HUDEP-2 (cell line): ENCODE results near the gene GAK.

Experiments used
- DNase-seq, 76 experiments: peaks; one replicate each; lab custom pipeline; 2025; ENCODE audit not compliant: unreplicated experiment in 76 of 76; lab: John Stamatoyannopoulos, UW

Gene GAK

DNA sequence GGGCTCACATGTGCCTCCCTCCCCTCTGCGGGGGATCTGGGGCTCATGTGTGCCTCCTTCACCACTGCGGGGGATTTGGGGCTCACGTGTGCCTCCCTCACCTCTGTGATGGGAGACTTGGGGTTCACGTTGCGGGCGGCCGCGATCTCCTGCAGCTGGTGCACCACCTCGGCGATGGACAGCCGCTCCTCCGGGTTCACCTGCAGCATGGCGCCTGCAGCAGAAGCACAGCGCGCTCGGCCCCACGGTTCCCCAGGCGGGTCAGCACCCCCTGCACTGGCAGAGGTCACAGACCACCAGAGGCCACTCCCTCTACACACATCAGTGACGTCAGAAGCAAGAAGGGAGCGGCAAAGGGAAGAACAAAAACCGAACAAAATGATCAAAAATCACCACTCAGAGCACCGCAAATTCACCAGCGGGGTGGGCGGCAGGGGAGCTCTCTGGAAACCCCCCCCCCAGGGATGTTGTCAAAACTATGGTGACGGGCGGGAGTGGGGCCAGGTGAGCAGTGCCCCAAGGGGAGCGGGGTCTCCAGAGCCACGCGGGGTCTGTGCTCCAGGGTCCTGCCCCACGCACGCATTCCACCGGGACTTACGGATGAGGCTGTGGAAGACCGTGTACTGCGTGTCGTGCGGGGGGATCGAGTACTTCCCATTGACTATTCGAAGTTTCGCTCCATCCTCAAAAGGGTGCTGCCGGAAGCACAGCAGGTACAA lies 38.7 kb downstream of the GAK start:
- no peak for DNase-seq

DNA sequence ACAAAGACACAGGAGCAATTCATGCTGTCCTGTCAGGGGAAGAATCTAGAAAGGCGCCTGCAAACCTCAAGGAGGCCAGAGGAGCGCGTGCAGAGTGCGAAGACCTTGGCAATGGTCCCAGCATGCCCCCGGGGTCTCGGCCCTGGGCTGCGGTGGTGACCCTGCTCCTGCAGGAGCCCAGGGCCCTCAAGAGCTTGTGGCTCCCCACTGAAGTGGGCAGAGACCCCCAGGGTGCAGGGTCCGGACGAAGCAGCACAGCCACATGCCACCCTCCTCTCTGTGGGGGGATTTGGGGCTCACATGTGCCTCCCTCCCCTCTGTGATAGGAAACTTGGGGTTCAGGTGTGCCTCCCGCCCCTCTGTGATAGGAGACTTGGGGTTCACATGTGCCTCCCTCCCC lies 39.3 kb downstream of the GAK start:
- no peak for DNase-seq

DNA sequence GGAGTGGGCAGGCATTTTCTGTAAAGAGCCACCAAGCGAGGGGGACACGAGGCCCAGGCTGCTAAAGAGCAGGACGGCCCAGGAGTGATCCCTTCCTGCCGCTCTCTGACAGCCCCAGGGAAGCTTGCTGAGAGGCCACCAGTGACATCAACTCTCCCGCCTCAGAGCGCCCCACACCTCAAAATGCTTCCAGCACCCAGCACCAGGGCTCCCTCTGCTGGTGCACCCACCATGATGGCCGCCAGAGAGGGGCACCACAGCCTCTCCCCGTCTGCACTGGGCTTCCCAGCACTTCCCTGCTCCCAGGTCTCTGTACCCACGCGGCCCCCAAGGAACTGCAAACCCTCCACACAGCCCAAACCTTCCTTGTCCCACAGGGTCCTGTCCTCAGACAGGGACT lies 40.4 kb downstream of the GAK start:
- peak in 4 of 76 experiments; percentile 2 to 13 (median 7) for DNase-seq

DNA sequence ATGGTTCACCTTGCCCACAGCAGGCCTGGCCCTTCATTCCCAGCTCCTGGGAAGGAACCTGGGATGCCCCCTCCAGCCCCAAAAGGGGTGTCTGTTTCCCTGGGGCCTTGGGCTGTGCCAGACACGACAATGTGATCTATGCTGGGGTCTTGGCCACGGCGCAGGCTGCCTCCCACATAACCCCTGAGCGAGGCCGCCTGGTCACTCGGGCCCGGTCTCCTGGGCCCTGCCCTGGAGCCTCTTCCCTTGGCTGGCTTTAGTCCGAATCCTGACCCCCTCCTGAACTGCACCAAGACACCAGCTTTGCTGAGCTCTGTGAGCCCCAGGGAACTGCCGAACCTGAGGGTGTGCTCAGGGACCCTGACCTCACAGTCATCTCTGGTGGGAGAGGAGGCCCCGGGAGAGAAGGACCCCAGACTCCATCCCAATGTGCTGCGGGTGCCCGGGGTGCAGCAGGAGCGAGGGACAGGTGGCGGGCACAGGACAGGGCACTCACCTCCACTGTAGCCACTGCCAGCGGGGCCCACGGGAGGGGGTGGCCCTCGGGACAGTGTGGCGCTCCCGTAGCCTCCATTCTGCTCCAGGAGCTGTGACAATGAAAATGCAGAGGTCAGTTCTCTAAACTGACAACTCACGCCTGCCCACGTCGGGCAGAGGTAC lies 42.0 kb downstream of the GAK start:
- no peak for DNase-seq

DNA sequence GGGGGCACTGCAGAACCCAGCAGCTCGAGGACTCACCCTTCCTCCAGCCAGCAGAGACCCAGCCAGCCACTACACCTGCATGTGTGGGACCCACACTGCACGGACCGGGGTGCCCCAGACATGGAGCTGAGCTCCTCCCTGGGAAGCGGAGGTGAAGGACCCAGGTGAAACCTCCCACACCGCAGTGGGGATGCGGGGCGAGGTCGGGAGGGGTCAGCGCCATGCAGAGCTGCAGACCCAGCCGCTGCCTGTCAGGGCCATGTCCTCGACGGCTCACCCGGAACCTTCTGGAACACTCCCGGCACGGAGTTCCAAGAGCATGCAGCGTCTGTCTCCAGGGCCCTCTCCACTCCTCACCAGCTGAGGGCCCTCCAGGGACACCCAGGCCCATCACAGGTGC lies 42.6 kb downstream of the GAK start:
- DNase-seq: no peak

DNA sequence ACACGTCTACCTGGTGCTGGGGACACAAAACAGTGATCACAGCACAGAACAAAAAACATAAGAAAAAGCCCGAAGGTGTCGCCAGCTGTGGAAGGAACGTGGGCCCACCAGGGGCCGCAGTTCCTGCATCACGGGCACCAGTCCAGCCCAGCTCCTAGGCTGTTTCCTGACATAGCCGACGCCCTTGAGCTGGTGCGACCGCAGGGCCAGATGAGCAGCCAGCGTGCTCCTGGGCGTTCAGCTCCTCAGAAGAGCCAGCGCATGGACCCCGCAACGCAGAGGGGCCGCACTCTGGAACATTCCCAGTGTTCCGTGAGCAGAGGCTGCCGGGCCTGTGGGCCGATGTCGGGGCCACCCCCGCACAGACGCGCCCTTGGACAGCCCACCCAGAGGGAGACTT lies 44.1 kb downstream of the GAK start:
- DNase-seq: no peak

DNA sequence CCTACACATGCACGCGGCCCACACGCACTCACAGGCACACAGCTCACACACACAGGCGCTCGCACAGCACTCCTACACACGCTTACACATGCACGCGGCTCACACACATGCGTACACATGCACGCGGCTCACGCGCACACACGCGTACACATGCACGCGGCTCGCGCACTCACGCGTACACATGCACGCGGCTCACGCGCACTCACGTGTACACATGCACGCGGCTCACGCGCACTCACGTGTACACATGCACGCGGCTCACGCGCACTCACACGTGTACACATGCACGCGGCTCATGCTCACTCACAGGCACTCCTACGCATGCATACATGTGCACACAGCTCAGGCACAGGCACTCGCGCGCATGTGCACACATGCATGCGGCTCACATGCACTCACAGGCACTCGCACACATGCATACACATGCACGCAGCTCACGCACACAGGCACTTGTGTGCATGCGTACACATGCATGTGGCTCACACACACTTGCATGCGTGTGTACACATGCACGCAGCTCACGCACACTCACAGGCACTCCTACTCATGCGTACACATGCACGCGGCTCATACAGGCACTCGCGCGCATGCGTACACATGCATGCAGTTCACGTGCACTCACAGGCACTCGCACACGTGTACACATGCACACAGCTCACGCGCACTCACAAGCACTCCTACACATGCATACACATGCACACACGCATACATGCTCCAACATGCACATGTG lies 44.9 kb downstream of the GAK start:
- DNase-seq: no peak

DNA sequence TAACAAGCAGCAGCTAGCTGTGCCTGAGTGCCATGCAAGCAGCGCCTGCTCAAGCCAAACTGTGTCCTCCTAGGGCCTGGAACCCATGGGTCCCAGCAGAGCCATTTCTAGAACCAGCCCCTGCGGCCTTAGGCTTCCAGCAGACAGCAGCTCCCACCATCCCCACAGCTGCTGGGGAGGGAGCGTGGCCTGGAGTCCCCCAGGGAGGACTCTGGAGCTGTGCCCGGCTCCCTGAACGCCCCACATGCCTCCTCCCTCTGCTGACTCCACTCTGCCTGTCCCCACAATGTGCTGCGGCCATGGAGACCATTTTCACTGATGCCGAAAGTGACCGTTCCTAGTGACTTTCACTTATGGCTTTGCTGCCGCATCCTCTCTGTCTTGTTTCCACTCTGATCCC lies 45.9 kb downstream of the GAK start:
- no peak for DNase-seq

DNA sequence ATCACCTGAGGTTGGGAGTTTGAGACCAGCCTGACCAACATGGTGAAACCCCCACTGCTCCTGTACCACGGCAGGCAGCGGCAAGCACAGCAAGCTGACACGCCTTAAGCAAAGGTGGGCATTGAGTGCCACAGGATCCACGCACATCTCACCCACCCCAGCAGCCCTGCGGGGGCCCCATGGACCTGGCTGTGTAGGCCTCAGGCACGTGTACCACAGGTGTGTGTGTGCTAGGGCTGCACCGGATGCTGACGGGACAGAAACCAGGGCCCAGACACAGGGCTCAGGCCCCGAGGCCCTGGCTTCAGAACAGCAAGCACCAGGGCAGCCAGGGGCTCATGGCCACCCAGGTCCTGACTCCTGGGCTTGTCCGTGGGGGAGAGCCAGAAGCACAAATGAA lies 46.8 kb downstream of the GAK start:
- no peak for DNase-seq

DNA sequence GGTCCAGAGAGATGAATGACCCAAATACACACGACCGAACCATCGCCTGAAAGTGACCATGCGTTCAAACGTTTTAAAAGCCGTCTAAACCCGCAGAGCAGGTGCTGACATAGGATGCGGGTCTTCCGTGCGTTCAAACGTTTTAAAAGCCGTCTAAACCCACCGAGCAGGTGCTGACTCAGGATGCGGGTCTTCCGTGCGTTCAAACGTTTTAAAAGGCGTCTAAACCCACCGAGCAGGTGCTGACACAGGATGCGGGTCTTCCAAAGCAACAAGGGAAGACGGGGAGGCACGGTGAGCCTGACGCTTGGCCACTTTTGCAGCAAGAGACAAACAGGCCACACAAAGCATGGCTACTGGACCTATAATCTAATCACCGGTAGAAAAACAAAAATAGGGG lies 47.2 kb downstream of the GAK start:
- DNase-seq: no peak

DNA sequence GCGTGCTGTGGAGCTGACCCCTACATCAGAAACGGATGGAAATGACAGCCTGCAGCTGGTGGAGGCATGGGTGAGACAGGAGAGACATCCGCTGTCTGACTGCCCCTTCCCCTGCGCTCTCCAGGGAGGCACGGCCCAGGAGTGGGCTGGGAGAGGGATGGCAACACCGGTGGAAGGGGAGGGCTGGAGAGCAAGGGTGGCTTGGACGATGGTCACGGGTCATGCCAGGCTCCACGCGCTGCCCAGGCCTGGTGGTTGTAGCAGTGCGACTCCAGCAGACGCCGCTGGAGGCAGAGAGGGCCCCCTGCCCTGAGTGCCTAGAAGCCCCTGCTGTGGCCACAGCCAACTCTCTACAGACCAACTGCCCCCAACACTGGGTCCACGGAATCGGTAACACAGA lies 47.9 kb downstream of the GAK start:
- no peak for DNase-seq

DNA sequence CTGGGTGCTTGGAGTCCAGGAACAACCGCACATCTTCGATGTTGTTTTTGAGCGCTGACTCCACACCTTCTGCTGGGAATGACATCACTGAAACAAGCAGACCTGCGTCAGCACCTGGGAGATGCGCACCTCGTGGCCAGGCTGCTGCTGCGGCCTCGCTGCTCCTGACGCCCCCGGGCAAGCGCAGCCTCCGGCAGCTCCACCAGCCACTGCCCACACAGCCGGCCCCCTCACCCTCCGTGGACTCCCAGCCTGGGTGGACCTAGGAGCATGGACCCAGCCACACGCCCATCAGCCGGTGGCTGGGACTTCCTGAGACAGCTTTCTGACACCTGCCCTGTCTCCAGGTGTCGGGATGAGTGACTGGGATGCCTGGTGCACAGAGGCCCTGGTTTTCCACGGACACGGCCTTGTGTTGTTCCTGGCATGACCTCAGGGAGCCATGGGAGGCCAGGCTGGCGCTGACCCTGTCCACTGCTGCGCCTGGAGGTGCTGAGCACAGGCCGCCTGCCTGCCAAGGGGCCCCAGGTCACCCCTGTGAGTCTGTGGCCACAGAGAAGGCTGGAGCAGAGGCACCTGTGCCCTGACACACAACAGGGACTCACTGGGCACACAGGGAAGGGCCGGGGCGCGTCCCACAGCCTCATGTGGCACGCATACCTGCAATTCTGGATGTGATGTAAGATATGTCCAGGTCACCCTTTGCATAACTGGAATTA lies 48.6 kb downstream of the GAK start:
- DNase-seq: no peak

DNA sequence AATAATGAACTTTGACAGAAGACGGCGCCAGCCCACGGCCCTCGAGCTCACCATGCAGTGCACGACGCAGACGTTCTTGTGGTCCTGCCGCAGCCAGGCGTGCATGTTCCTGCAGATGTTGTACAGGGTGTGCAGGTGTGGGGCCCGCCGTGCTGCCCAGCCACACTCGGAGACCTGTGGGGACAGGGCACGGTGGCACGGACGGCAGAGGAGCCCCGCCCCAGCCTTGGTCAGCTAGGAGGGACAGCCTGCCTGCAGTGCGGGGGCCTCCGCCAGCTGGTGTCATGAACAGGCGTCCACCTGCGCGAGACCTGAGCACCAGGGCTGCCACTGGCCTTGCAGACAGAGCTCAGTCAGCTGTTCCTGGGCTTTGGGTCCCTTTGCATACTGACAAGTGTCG lies 49.5 kb downstream of the GAK start:
- peak in 1 of 76 experiments; percentile 7 for DNase-seq

DNA sequence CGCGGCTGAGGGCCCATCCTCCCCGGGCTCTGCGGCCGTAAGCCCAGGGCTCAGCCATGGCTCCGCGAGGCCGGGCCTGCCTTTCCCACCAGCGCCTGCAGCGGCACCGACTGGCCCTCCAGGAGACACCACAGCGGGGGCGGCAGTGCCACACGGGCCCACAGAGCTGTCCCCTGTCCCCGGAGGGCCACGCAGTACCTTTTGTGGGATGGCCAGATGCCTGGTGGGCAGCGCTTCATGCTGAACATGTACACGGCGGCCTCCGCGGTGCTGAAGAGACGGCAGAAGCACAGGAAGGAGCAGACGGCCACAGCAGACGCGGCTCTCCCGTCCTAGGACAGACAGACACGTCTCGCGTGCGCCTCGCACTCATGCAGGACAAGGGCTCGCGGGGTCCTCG lies 50.4 kb downstream of the GAK start:
- no peak for DNase-seq

DNA sequence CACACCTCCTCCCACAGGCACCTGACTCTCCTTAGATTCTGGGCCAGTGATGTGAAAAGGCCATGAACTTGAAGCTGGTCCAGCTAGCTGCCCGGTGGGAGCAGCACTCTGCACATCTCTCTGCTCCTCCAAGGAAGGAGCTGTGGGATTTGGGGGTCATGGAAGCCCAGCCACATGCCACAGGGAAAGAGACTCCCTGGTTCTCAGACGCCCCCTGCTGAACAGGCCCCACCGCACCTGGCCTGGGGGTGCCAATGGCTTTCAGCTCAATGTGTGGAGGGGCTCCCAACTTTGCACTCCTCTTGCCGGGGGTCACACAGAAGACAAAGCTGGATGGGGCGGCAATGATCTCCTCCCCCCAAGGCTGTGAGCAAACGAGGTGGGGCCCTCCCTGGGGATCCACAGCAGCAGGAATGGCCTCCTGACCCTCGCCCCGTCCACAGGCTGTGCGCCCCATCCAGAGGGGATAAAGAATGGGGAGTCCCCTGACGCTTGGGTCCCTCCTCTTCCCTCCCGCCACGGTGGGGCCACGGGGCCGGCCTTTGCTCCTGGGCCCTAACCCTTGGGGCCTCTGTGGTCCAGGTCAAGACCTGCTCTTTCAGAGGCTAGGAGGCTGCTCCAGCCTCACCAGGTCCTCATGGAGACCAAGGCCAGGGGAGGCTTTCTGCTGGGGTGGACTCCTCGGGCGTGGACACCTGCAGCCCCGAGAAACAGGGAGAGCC lies 51.3 kb downstream of the GAK start:
- no peak for DNase-seq

DNA sequence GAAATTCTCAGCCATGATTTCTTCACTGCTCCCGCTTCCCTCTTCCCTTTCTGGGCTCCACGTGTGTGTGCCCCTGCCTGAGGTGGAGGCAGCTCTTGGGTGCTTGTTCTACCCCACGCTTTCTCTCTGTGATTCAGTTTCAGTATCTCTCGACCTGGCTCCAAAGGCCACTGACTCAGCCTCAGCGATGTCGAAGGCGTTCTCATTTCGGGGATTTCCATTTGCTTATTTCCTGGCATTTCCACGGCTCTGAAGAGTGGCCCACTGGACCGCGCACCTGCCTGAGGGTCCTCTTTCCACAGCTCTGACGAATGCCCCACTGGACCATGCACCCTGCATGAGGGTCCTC lies 52.4 kb downstream of the GAK start:
- DNase-seq: no peak

DNA sequence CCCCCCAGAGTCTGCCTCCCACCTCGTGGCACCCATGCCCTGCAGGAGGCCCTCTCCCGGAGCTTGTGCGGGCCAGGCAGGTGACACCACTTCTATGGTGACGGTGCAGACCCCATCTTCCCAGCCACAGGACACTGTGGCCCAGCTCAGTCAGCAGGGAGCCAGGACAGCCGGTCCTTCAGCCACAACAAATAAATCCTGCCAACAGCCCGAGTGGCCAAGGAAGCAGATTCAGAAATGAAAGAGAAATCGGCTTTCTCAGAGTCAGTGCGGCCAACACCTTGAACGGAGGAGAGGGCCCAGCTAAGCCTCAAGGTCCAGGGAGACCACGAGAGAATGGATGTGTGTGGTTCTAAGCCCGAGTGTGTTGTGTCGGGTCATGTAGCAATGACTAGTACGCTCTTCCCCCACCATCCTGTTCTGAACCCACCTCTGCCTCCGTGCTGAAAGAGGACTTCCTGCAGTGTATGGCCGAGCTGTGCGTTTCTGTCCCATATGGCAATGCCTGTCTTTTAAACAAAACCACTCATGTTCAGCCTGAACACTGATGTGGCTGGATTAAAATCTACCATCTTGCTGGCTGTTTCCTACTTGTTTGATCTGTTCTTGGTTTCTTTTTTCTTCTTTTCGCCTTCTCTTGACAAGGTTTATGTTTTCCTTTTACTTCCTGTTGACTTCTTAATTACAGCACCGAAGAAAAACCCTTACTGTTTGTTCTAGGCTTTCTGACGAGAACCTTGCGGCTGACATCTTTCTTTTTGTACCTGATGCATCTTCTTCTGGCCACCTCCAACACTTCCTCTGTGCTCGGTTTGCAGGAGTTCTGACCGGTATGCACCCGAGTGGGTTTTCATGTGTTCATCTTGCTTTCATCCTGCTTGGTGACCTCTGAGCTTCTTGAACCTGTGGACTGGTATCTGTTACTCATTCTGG lies 53.1 kb downstream of the GAK start:
- DNase-seq: no peak

DNA sequence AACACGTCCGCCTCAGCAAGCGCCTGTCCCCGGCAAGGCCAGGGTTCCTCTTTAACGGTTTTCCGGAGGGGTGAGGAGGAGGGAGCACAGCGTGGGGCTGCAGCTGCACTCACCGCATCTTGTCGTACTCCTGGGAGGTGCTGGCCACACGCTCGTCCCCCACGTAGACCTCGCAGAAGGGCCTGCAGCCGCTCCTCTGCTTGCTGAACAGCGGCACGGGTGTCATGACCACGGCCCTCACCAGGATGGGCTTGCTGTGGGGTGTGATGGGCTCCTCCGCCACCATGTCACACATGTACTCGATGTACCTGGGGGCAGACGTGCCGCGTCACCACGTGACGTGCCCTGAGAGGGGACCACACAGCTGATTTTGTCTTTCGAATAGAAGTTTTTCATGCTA lies 54.6 kb downstream of the GAK start:
- DNase-seq: no peak

DNA sequence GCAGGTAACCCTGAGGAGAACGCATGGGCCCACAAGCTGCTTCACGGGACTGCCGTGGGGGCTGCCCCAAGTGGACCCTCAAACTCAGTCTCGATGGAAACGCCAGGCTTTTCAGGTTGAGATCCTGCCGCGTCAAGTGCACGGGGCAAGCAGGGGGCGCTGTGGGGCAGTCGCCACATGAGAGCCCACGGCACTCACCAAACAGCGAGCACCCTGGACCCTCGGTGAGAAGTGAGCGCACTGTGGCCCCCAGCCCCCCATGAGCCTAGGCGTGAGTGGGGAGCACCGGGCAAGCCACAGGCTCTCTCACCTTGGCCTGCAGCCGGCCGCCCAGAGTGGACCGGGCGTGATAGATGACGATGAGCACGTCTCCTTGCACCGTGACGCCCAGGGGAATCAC lies 55.3 kb downstream of the GAK start:
- DNase-seq: no peak
